CD4-positive, alpha-beta T cell treated with Interleukin-6 at 100 ng/mL for 8 hours (primary cell): ENCODE results near the gene MYH10.

Experiments used
- DNase-seq: peaks from one replicate; pipeline ENCODE4 v3.0.0-alpha.2; 2020; ENCODE audit warnings: mixed read lengths, low spot score

Gene MYH10

GRCh38 chr17:8474826-8475225 is 155.7 kb downstream of the MYH10 start:
- DNase-seq: no peak

DNA sequence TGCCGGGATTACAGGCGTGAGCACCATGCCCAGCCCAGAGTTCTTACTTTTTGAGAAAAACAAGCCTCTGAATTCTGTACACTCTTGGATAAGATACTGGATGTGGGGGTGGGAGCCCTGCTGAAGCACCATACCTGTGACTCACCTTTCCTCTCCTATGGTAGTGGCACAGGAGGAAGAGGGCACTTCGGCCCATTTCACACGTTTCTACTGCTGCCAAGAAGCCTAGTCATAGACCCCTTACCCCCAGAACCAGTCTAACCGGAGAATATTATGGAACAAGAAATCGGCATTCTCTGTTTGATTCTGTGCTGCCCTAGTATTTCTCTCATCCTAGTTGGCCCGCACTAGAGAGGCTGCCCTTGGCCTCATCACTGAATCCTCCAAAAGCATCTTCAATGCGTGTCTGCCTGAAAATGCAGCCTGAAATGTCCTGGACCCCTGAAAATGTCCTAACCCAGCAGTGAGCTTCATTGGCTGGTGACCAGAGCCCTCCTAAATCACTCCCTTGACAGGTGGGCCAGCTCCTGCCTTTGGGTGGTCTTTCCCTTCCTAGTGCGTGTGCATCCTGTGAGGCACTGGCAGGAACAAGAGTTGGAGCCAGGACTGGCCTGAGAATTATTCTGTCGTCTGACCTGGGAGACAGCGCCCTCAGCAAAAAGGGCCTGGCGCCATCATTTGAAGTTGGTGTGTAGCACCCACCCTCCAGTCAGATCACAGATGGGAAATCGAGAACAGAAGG is 156.9 kb downstream of the MYH10 start:
- no peak for DNase-seq

DNA sequence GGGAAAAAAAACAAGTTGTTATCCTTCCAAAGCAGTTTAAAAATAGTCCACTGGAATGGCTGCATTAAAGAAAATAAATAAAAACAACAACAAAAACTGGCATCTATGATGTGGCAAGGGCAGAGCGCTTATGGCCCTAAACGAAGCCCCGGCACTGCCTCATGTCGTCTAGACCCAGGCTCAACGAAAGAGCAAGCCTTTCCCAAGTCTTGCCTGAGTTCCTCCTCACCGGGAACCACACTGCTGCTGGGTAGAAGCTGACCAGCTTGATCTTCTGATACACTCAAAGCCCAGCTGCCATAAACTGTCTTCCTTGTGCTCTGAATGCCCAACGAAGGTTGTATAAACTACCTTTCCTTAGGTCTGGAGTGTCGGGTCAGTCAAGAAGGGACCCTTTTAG is 157.9 kb downstream of the MYH10 start:
- no peak for DNase-seq

DNA sequence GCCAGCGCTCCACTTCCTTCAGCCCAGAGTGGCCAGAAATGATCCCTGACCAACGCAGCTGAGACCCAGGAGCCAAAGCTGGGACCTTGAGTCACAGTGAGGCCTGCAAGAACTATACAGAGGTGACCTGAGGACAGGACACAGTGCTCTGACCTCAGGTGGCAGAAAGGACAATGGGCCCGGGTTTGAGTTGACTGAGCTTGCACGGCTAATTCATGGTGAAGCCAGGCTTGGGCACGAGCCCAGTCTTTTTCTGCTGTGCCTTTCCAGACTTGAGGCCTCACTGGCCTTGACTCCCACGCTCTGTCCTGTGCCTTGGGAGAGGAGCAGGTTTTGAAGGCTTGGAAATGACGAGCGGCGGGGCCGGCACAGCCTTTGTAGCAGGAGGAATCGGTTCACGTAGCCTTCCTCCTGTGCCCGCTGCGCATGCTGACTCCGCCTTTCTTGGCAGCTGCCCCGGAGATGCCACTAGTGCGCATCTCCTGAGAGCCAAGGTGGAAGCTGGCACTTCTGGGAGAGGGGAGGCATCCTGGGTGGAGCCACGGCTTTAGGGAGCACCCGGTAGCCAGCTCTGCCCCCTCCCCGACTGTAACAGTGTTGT is 160.0 kb downstream of the MYH10 start:
- no peak for DNase-seq

- DNase-seq: no peak
Observed at GRCh38 chr17:8469964-8470363, 160.6 kb downstream of the MYH10 start.

DNA sequence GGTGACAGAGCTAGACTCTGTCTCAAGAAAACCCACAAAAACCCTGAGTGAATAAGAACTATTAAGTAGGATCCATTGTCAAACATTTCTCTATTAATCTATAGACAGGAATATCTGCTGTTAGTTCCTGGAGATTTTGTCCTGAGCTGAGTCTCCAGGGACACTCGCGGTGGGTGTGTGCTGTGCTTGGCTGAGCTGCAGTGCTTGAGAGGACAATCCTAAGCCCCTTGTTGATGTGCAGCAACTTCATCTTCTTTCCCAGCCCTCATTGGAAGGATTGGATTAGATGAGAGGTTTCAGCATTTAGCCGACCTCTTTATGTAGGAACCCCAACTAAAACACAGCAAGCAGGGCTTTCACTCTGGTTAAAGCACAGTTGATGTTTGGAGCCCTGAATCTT is 161.5 kb downstream of the MYH10 start:
- DNase-seq: no peak

- no peak for DNase-seq
Observed at GRCh38 chr17:8468127-8468526, 162.4 kb downstream of the MYH10 start.

DNA sequence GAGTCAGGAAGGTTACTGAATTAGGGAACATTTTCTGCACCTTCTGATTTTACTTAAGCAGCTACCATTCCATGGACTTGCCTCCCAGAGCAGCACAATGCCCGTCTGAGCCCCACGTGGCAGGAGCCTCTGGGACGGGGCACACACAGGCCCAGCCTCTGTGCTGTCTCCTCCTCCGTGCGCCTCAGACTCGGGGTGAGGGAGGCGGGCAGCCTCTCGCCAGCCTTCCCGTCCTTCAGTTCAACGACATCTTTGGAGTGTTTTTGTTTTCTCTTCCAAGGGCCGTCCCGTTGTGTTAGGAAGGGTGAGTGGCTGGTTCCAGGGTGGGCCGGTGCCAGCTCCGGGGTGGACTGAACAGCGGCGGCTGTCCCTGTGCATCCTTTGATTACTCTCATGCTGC is 163.0 kb downstream of the MYH10 start:
- no peak for DNase-seq

GRCh38 chr17:8466873-8467272 is 163.7 kb downstream of the MYH10 start:
- DNase-seq: no peak

GRCh38 chr17:8466456-8466855 is 164.1 kb downstream of the MYH10 start:
- no peak for DNase-seq

DNA sequence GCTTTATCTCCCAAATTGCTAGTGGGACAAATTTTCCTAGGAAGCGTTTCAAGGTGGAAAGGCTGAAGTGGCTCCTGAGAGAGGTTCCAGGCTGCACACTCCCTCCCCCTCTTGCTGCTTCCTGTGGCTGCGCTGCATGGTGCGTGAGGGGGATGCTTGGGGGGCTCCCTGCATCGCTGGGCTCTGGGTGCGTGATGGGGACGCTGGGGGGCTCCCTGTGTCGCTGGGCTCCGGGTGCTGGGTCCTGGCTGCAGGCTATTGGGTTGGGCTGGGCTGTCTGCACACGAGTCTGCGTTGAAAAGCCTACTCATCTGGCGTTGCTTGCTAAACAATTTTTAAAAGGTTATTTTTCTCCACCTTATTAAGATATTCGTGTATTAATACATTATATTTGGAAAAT is 164.8 kb downstream of the MYH10 start:
- no peak for DNase-seq

GRCh38 chr17:8465356-8465755 is 165.2 kb downstream of the MYH10 start:
- DNase-seq: no peak

DNA sequence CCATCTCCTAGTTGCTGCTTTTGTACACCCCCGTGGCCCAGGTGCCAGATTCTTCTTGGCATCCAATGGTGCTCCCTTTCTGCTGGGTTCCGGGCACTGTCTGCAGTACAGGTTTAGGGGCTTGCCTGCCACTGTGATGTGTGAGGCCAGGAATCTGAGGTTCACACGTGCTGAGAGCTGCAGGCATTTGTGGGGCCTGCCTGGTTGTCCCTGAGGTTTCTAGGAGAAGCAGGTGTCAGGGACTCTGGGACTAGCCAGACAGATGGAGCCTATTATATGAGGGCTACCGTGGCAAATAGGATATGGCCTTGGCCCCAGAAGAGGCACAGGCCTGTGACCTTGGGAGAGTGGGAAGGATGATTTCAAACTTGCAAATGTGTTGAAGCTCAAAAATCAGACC is 165.6 kb downstream of the MYH10 start:
- no peak for DNase-seq

GRCh38 chr17:8463099-8463498 is 167.4 kb downstream of the MYH10 start:
- no peak for DNase-seq

DNA sequence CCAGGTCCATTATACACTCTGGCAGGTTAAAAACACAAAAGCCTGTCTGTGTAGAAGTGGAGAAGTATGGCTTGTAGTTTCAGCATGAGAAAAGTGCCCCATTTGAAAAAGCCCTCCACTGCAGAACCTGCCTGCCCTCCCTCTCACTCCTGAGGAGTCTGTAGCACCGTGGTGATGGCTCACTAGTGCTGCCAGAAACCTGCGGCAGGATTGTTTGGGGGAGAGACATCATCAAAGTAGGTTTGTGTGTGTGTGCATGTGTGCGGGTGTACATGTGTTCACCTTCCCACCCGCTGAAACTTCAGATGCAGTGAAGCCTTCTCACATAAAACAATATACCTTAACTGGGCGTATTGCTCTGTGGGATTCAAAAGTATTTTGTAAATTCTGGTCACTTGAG is 168.0 kb downstream of the MYH10 start:
- no peak for DNase-seq

DNA sequence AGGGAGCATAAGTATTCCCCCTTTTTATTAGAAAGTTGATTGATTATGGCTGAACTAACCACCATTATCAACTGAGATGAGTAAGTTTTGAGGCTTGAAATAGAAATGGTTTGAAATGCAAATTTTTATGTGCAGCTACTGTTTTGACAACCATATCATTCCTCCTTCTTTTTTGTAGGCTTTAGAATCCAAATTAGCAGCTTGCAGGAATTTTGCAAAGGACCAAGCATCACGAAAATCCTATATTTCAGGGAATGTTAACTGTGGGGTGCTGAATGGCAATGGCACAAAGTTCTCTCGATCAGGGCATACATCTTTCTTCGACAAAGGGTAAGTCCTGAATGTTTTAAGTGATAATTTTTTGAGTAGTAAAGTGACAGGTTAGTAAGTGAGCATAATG is 170.7 kb downstream of the MYH10 start:
- no peak for DNase-seq

GRCh38 chr17:8459107-8459506 is 171.4 kb downstream of the MYH10 start:
- no peak for DNase-seq

DNA sequence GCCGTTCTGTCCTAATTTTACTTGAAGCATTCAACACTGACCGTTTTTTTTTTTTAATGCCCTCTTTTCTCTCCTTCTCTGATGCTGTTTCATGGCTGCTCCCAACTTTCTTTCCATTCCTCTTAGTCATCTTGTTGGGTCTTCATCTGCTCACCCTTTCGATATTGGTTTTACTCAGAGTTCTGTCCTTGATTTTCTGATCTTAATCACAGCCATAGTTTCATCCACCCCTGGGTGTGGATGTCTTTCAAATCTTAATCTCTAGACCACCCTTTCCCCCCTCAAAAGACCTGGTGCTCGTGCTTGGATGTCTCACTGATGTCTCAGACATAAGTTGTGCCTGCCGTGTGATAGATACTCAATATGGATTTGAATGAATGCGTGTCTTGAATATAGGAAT is 172.4 kb downstream of the MYH10 start:
- DNase-seq: no peak

GRCh38 chr17:8455665-8456209 is 174.8 kb downstream of the MYH10 start:
- DNase-seq: no peak

DNA sequence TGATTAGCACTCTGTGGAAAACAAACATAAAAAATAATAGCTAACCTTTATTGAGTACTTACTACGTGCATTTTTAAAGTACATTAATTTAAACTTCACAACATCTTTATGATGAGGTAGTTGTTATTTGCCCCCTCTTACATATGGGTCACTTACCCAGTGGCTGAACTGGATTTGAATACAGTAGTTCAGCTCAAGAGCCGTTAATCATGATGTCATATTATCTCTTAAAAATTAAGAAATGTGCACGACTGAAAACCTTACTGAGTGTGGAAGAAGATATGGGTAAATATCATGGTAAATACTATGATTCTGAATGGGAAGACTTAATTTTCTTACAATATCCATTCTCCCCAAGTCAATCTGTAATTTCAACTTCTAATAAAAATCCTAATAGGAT is 177.2 kb downstream of the MYH10 start:
- DNase-seq: no peak

DNA sequence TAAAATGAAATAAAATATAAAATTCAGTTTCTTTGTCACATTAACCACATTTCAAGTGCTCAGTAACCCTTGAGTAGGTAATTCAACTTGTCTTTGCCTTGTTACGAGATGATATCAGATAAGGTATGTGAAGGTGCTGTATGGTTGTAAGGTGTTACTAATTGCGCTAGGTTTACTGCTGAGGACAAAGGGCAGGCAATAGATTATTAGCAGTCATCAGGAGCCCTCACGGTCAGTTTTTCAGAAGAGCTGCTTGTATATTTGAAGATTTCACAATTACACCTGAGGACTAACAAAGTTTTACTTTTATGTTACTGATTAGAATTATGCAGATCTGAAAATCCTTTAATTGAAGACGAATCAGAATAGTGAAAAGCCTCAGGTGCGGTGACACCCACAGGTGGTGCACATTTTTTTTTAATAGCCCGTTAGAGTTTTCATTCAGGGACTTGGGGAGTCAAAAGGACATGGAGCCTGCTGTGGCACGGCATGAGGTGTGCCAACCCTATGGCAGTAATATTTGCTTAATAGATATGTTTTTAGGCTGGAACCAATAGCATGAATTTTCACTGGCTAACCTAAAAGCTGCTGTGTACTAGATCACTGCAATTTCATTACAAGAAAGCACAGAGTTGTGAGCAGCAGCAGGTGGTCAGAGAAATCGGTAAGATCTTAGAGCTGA is 178.5 kb downstream of the MYH10 start:
- DNase-seq: no peak

DNA sequence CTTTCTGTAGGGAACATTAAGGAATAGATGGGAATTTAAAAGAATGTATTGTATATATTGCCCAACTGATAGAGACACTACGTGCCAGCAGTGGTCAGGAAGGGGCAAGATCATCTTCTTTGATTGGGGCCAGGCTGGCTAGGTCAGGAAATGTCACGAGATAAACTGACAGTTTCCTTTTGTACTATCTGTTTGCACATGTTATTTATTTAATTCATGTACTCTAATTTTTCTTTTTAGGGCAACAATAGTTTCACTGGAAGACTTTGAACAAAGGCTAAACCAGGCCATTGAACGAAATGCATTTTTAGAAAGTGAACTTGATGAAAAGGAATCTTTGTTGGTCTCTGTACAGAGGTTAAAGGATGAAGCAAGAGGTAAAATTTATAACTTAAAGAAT is 182.2 kb downstream of the MYH10 start:
- no peak for DNase-seq

DNA sequence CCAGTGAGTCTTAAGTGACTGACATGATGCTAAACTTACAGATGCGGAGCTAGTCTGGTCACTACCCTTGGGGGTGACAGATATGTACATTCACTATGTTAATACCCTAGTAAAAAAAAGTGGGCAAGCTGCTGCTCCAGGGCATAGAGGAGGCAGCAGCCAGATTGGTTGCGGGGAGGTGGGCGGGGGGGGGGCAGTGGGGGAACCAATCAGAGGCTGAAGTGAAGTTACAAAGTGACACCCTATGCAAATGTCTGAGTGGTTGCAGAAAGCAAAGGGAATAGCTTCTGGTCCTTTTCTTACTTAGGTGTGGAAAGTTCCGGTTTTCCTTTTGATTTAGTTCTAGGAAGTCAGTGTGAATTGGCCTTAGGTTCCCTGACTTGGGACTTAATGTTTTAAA is 182.7 kb downstream of the MYH10 start:
- no peak for DNase-seq
